Esophagus (tissue), 2 donors: Measurements from ENCODE around the gene UBE2F. TPM values are rescaled to one million over a fixed set of nuclear protein-coding genes. Genes with fewer than 3 reads are reported as not detected.

Experiments used
- H3K27ac ChIP-seq, 2 donors: one replicate each; pipeline ENCODE4 v1.5.1; 2013; ENCODE audit warnings: low read depth in 2 of 2, mild to moderate bottlenecking in 2 of 2, inconsistent platforms in 1 of 2, low read length in 1 of 2, moderate library complexity in 1 of 2
- H3K27me3 ChIP-seq, 2 donors: one replicate each; pipeline ENCODE4 v1.6.1; 2013; ENCODE audit warnings: low read length in 2 of 2, control low read depth in 1 of 2, mild to moderate bottlenecking in 1 of 2; ENCODE audit not compliant: insufficient read depth in 2 of 2, control insufficient read depth in 1 of 2
- H3K36me3 ChIP-seq, 2 donors: one replicate each; pipeline ENCODE4 v1.6.1; 2013; ENCODE audit warnings: low read length in 1 of 2; ENCODE audit not compliant: control insufficient read depth in 2 of 2, insufficient read depth in 2 of 2
- H3K4me1 ChIP-seq, 2 donors: one replicate each; pipeline ENCODE4 v1.6.1; 2013; ENCODE audit warnings: low read length in 1 of 2; ENCODE audit not compliant: control insufficient read depth in 2 of 2, insufficient read depth in 2 of 2
- H3K4me3 ChIP-seq, 2 donors: one replicate each; pipeline ENCODE4 v1.5.1; 2013; ENCODE audit warnings: low read length in 2 of 2, mild to moderate bottlenecking in 2 of 2, low read depth in 1 of 2, moderate library complexity in 1 of 2
- H3K9me3 ChIP-seq, 2 donors: one replicate each; pipeline ENCODE4 v1.6.1; 2013; ENCODE audit warnings: mild to moderate bottlenecking in 2 of 2, low read depth in 1 of 2, low read length in 1 of 2, moderate library complexity in 1 of 2; ENCODE audit not compliant: control insufficient read depth in 2 of 2, insufficient read depth in 1 of 2
- WGBS, 2 donors: extraction: QIAGEN DNeasy Blood & Tissue Kit; methylation state at CpG; one replicate each; pipeline ENCODE4 v1.1.7; 2013; 5-methylcytosine and 5-hydroxymethylcytosine counted together
- polyA plus RNA-seq, 2 donors: library from polyadenylated mRNA; stranded (reverse); fragments of 200-250 nt; gene quantifications; one replicate each; pipeline ENCODE4 v1.2.3, GENCODE V29; 2013
- donor health status: healthy with polysubstance abuse.
- donor health status: Bipolar disorder and iron deficiency.

The UBE2F gene
- polyA plus RNA-seq, 2 donors: 45.5 to 52.3 TPM

GRCh38 chr2:237983922-237984321 lies 17.1 kb downstream of the UBE2F start:
- Histone ChIP-seq H3K4me3 (no peak overlapping the region), H3K9me3 (no peaks in the 10 kb centered on the region)
- 17 to 44% methylated on average over 2 of the region's 2 CpGs for WGBS, 2 donors

GRCh38 chr2:237987268-237987667 lies 20.5 kb downstream of the UBE2F start:
- H3K4me3 ChIP-seq: no peak overlapping the region
- WGBS, 2 donors: 88 to 96% methylated on average over 3 of the region's 3 CpGs
- H3K27me3 ChIP-seq: no peaks in the 10 kb centered on the region
- H3K9me3 ChIP-seq: no peaks in the 10 kb centered on the region
- peaks cover 0 to 3% of the 10 kb centered on the region in 2 donors for H3K36me3 ChIP-seq
- H3K27ac ChIP-seq: no peak overlapping the region
- H3K4me1 ChIP-seq: no peaks in the 10 kb centered on the region

More at GRCh38 chr2:237983922-237984321, 17.1 kb downstream of the UBE2F start:
- H3K36me3 ChIP-seq: peaks cover 3 to 6% of the 10 kb centered on the region in 2 donors
- no peaks in the 10 kb centered on the region for H3K27me3 ChIP-seq
- H3K27ac ChIP-seq: no peak overlapping the region
- H3K4me1 ChIP-seq: peaks cover 7 to 9% of the 10 kb centered on the region in 2 donors

- no peaks in the 10 kb centered on the region for H3K27me3 ChIP-seq
- 97 to 100% methylated on average over 1 of the region's 1 CpG for WGBS, 2 donors
- no peak overlapping the region for H3K27ac ChIP-seq
- no peak overlapping the region for H3K4me3 ChIP-seq
- no peaks in the 10 kb centered on the region for H3K9me3 ChIP-seq
- H3K4me1 ChIP-seq: no peaks in the 10 kb centered on the region
- H3K36me3 ChIP-seq: peaks cover 0 to 4% of the 10 kb centered on the region in 2 donors
Observed at GRCh38 chr2:237993701-237994100, 26.9 kb downstream of the UBE2F start.

- WGBS, 2 donors: 76 to 91% methylated on average over 2 of the region's 2 CpGs
- Histone ChIP-seq H3K36me3 (peaks cover 0 to 3% of the 10 kb centered on the region in 2 donors), H3K27me3 (no peaks in the 10 kb centered on the region), H3K4me1 (no peaks in the 10 kb centered on the region), H3K4me3 (no peak overlapping the region), H3K9me3 (no peaks in the 10 kb centered on the region), H3K27ac (no peak overlapping the region)
Observed at GRCh38 chr2:237995036-237995435, 28.2 kb downstream of the UBE2F start.

- WGBS, 2 donors: 67 to 69% methylated on average over 9 of the region's 9 CpGs
- Histone ChIP-seq H3K27ac (no peak overlapping the region), H3K9me3 (no peaks in the 10 kb centered on the region)
Observed at GRCh38 chr2:237996021-237996593, 29.3 kb downstream of the UBE2F start.

GRCh38 chr2:237997521-237997920 lies 30.7 kb downstream of the UBE2F start:
- Histone ChIP-seq H3K9me3 (no peaks in the 10 kb centered on the region), H3K4me1 (no peaks in the 10 kb centered on the region), H3K4me3 (no peak overlapping the region), H3K27ac (no peak overlapping the region), H3K36me3 (peaks cover 0 to 3% of the 10 kb centered on the region in 2 donors), H3K27me3 (no peaks in the 10 kb centered on the region)
- 70 to 79% methylated on average over 4 of the region's 4 CpGs for WGBS, 2 donors

More at GRCh38 chr2:237996021-237996593, 29.3 kb downstream of the UBE2F start:
- no peak overlapping the region for H3K4me3 ChIP-seq
- H3K36me3 ChIP-seq: peaks cover 0 to 3% of the 10 kb centered on the region in 2 donors
- H3K27me3 ChIP-seq: no peaks in the 10 kb centered on the region
- no peaks in the 10 kb centered on the region for H3K4me1 ChIP-seq

GRCh38 chr2:237998530-237998929 lies 31.7 kb downstream of the UBE2F start:
- Histone ChIP-seq H3K27me3 (no peaks in the 10 kb centered on the region), H3K9me3 (no peaks in the 10 kb centered on the region), H3K27ac (no peak overlapping the region), H3K4me1 (no peaks in the 10 kb centered on the region), H3K36me3 (peaks cover 0 to 3% of the 10 kb centered on the region in 2 donors), H3K4me3 (no peak overlapping the region)
- 52 to 70% methylated on average over 4 of the region's 4 CpGs for WGBS, 2 donors

- Histone ChIP-seq H3K4me3 (no peak overlapping the region), H3K27ac (no peak overlapping the region), H3K27me3 (no peaks in the 10 kb centered on the region), H3K9me3 (no peaks in the 10 kb centered on the region), H3K4me1 (peaks cover 0 to 2% of the 10 kb centered on the region in 2 donors), H3K36me3 (no peaks in the 10 kb centered on the region)
- 83 to 92% methylated on average over 7 of the region's 7 CpGs for WGBS, 2 donors
Observed at GRCh38 chr2:238003234-238004031, 36.6 kb downstream of the UBE2F start.

GRCh38 chr2:238004077-238004830 lies 37.4 kb downstream of the UBE2F start:
- Histone ChIP-seq H3K9me3 (no peaks in the 10 kb centered on the region), H3K27me3 (no peaks in the 10 kb centered on the region), H3K27ac (no peak overlapping the region), H3K36me3 (no peaks in the 10 kb centered on the region), H3K4me1 (peaks cover 0 to 2% of the 10 kb centered on the region in 2 donors), H3K4me3 (no peak overlapping the region)
- 87 to 89% methylated on average over 3 of the region's 3 CpGs for WGBS, 2 donors
